HepG2 (cell line): ENCODE results near the gene PRICKLE3. TPM values are rescaled to one million over a fixed set of nuclear protein-coding genes. Genes with fewer than 3 reads are reported as not detected.

ENCODE experiments used
- CCDC6 ChIP-seq: sonication (generic); formaldehyde crosslinking; IDR thresholded peaks from 2 replicates; pipeline ENCODE4 v1.8.1; 2022; ENCODE audit warnings: mild to moderate bottlenecking, missing genetic modification reagents, moderate library complexity
- ZNF382 ChIP-seq: sonication (generic); formaldehyde crosslinking; IDR thresholded peaks from 2 replicates; pipeline ENCODE4 v1.5.0; 2020; ENCODE audit warnings: missing genetic modification reagents, mild to moderate bottlenecking, borderline replicate concordance
- ZNF598 ChIP-seq: sonication (generic); formaldehyde crosslinking; IDR thresholded peaks from 2 replicates; pipeline ENCODE4 v1.5.1; 2020; ENCODE audit warnings: mild to moderate bottlenecking, missing genetic modification reagents, borderline replicate concordance
- ZNF772 ChIP-seq: sonication (generic); formaldehyde crosslinking; IDR thresholded peaks from 2 replicates; pipeline ENCODE4 v1.5.0; 2020; ENCODE audit warnings: mild to moderate bottlenecking, missing genetic modification reagents
- polyA plus RNA-seq, 8 experiments: library from polyadenylated mRNA; depleted of rRNA in 3 of 8; stranded (reverse) in 7 of 8; unstranded in 1 of 8; fragments of >200 nt; fragmentation: Illumina TruSeq in 4 of 8; extraction: Trizol in 4 of 8; gene quantifications; 2 replicates each; pipeline versions ENCODE4 v1.2.1 to v1.2.3, GENCODE V29; 2011 to 2016; ENCODE audit warnings: low read depth in 4 of 8, missing spikeins in 1 of 8, mixed read lengths in 1 of 8; ENCODE audit not compliant: insufficient read depth in 1 of 8
- total RNA-seq, 5 experiments: library from RNA; depleted of rRNA; stranded (reverse); fragments of >200 nt; fragmentation: Illumina TruSeq; extraction: Trizol; gene quantifications; 2 replicates each; pipeline ENCODE4 v1.2.3, GENCODE V29; 2016; ENCODE audit warnings: low read depth in 1 of 5
- TF ChIP-seq, protein P1 (sequence below): sonication (generic); formaldehyde crosslinking; IDR thresholded peaks from 2 replicates; pipeline ENCODE4 v1.8.1; 2023; ENCODE audit warnings: mild to moderate bottlenecking, missing genetic modification reagents
- TF ChIP-seq, protein P2 (sequence below): sonication (generic); formaldehyde crosslinking; IDR thresholded peaks from 2 replicates; pipeline ENCODE4 v1.9.0; 2021; ENCODE audit warnings: missing genetic modification reagents, mild to moderate bottlenecking, borderline replicate concordance
- TF ChIP-seq, protein P3 (sequence below): sonication (generic); formaldehyde crosslinking; conservative IDR thresholded peaks from 2 replicates; pipeline ENCODE4 v1.4.0; 2020; ENCODE audit warnings: mild to moderate bottlenecking, missing genetic modification reagents, moderate library complexity
- TF ChIP-seq, protein P4 (sequence below): sonication (generic); formaldehyde crosslinking; IDR thresholded peaks from 2 replicates; pipeline ENCODE4 v1.4.0; 2020; ENCODE audit warnings: low read depth, missing genetic modification reagents
- TF ChIP-seq, protein P5 (sequence below): sonication (generic); formaldehyde crosslinking; IDR thresholded peaks from 2 replicates; pipeline ENCODE4 v1.4.0; 2020; ENCODE audit warnings: missing genetic modification reagents
- TF ChIP-seq, protein P6 (sequence below): IDR thresholded peaks from 2 replicates; pipeline ENCODE4 v1.6.1; 2016; ENCODE audit warnings: mild to moderate bottlenecking, missing biosample characterization, missing genetic modification reagents
- TF ChIP-seq, protein P7 (sequence below): fragments of 450-650 bp; IDR thresholded peaks from 2 replicates; pipeline ENCODE4 v1.6.1; 2017

Gene PRICKLE3
- total and polyA plus RNA-seq, 2 of the 13 experiments (the other 11 are each of a cell fraction or from before 2014, with no cell fraction given) = 2.6 TPM

DNA sequence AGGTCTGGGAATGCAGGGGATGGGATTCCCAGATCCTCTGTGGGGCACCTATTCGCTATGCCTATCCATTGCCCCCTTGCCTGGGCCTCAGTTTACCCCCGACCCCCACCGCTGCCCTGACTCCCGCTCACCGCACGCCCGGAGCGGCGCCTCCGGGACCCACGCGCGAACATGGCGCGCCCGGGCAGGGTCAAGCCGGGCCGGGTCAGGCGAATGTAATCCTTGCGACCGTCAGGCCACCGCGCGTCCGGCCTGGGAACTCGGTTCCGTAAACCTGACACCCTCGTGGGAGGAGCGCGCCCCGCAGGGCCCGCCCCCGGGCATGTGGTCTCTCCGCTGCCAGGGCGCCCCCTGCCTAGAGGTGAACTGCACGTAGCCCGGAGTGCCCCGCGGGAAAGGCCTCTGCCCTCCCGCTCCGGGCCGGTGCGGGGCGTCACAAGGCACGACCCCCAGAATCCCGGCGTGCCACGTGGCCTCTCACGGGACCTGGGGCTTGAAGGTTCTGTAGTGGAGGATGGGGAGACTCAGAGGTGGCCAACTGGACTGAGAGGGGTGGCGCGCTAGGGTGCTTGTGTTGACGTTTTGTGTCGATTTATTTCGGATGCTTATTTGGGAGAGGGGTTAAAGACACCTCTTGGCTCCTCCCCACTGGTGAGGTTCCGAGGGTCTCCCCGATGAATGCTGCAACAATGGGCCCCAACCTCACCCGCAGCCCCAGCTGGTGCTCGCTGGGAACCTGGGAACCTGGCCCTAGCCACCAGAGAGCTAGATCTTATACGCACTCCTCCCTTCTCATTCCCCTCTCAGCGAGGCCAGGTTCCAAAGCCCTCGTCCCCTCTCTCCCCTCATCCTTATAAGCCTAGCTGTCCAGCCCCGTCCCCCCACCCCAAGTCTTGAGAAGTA lies at the start of gene PRICKLE3 (continued):
- TF ChIP-seq ZNF598 (no peak; the same call in 1 of the 2 replicates), ZNF382 (CRISPR knock-in tag) (no peak), ZNF772 (CRISPR knock-in tag) (0 out of 2 replicates have a peak, but pooled peaks have one; percentile 42), CCDC6 (CRISPR knock-in tag) (0 out of 2 replicates have a peak, but pooled peaks have one; percentile 61)
- TF ChIP-seq, protein P1, sequence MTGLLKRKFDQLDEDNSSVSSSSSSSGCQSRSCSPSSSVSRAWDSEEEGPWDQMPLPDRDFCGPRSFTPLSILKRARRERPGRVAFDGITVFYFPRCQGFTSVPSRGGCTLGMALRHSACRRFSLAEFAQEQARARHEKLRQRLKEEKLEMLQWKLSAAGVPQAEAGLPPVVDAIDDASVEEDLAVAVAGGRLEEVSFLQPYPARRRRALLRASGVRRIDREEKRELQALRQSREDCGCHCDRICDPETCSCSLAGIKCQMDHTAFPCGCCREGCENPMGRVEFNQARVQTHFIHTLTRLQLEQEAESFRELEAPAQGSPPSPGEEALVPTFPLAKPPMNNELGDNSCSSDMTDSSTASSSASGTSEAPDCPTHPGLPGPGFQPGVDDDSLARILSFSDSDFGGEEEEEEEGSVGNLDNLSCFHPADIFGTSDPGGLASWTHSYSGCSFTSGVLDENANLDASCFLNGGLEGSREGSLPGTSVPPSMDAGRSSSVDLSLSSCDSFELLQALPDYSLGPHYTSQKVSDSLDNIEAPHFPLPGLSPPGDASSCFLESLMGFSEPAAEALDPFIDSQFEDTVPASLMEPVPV = 0 out of 2 replicates have a peak, but pooled peaks have one; percentile 48
- TF ChIP-seq, protein P2, sequence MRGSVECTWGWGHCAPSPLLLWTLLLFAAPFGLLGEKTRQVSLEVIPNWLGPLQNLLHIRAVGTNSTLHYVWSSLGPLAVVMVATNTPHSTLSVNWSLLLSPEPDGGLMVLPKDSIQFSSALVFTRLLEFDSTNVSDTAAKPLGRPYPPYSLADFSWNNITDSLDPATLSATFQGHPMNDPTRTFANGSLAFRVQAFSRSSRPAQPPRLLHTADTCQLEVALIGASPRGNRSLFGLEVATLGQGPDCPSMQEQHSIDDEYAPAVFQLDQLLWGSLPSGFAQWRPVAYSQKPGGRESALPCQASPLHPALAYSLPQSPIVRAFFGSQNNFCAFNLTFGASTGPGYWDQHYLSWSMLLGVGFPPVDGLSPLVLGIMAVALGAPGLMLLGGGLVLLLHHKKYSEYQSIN = no peak
- TF ChIP-seq, protein P3, sequence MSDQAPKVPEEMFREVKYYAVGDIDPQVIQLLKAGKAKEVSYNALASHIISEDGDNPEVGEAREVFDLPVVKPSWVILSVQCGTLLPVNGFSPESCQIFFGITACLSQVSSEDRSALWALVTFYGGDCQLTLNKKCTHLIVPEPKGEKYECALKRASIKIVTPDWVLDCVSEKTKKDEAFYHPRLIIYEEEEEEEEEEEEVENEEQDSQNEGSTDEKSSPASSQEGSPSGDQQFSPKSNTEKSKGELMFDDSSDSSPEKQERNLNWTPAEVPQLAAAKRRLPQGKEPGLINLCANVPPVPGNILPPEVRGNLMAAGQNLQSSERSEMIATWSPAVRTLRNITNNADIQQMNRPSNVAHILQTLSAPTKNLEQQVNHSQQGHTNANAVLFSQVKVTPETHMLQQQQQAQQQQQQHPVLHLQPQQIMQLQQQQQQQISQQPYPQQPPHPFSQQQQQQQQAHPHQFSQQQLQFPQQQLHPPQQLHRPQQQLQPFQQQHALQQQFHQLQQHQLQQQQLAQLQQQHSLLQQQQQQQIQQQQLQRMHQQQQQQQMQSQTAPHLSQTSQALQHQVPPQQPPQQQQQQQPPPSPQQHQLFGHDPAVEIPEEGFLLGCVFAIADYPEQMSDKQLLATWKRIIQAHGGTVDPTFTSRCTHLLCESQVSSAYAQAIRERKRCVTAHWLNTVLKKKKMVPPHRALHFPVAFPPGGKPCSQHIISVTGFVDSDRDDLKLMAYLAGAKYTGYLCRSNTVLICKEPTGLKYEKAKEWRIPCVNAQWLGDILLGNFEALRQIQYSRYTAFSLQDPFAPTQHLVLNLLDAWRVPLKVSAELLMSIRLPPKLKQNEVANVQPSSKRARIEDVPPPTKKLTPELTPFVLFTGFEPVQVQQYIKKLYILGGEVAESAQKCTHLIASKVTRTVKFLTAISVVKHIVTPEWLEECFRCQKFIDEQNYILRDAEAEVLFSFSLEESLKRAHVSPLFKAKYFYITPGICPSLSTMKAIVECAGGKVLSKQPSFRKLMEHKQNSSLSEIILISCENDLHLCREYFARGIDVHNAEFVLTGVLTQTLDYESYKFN (CRISPR knock-in tag) = 0 out of 2 replicates have a peak, but pooled peaks have one; percentile 21
- TF ChIP-seq, protein P4, sequence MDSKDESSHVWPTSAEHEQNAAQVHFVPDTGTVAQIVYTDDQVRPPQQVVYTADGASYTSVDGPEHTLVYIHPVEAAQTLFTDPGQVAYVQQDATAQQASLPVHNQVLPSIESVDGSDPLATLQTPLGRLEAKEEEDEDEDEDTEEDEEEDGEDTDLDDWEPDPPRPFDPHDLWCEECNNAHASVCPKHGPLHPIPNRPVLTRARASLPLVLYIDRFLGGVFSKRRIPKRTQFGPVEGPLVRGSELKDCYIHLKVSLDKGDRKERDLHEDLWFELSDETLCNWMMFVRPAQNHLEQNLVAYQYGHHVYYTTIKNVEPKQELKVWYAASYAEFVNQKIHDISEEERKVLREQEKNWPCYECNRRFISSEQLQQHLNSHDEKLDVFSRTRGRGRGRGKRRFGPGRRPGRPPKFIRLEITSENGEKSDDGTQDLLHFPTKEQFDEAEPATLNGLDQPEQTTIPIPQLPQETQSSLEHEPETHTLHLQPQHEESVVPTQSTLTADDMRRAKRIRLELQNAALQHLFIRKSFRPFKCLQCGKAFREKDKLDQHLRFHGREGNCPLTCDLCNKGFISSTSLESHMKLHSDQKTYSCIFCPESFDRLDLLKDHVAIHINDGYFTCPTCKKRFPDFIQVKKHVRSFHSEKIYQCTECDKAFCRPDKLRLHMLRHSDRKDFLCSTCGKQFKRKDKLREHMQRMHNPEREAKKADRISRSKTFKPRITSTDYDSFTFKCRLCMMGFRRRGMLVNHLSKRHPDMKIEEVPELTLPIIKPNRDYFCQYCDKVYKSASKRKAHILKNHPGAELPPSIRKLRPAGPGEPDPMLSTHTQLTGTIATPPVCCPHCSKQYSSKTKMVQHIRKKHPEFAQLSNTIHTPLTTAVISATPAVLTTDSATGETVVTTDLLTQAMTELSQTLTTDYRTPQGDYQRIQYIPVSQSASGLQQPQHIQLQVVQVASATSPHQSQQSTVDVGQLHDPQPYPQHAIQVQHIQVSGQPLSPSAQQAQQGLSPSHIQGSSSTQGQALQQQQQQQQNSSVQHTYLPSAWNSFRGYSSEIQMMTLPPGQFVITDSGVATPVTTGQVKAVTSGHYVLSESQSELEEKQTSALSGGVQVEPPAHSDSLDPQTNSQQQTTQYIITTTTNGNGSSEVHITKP = no peak
- TF ChIP-seq, protein P5, sequence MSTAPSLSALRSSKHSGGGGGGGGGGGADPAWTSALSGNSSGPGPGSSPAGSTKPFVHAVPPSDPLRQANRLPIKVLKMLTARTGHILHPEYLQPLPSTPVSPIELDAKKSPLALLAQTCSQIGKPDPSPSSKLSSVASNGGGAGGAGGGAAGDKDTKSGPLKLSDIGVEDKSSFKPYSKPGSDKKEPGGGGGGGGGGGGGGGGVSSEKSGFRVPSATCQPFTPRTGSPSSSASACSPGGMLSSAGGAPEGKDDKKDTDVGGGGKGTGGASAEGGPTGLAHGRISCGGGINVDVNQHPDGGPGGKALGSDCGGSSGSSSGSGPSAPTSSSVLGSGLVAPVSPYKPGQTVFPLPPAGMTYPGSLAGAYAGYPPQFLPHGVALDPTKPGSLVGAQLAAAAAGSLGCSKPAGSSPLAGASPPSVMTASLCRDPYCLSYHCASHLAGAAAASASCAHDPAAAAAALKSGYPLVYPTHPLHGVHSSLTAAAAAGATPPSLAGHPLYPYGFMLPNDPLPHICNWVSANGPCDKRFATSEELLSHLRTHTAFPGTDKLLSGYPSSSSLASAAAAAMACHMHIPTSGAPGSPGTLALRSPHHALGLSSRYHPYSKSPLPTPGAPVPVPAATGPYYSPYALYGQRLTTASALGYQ (CRISPR knock-in tag) = no peak
- TF ChIP-seq, protein P6, sequence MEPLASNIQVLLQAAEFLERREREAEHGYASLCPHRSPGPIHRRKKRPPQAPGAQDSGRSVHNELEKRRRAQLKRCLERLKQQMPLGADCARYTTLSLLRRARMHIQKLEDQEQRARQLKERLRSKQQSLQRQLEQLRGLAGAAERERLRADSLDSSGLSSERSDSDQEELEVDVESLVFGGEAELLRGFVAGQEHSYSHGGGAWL (CRISPR knock-in tag) = no peak
- TF ChIP-seq, protein P7, sequence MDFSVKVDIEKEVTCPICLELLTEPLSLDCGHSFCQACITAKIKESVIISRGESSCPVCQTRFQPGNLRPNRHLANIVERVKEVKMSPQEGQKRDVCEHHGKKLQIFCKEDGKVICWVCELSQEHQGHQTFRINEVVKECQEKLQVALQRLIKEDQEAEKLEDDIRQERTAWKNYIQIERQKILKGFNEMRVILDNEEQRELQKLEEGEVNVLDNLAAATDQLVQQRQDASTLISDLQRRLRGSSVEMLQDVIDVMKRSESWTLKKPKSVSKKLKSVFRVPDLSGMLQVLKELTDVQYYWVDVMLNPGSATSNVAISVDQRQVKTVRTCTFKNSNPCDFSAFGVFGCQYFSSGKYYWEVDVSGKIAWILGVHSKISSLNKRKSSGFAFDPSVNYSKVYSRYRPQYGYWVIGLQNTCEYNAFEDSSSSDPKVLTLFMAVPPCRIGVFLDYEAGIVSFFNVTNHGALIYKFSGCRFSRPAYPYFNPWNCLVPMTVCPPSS = no peak
